SU-DHL-6 (cell line): Measurements from ENCODE around the gene OR9A2.

Experiments used
- EZH2phosphoT487 ChIP-seq: fragments of 200-600 bp; sonication (generic), shearing (Covaris generic); conservative IDR thresholded peaks from 2 replicates; pipeline ENCODE4 v1.6.1; 2018; ENCODE audit warnings: mild to moderate bottlenecking, antibody characterized with exemption, low read length, moderate library complexity, mixed read lengths
- TF ChIP-seq, protein P1 (sequence below): fragments of 200-600 bp; sonication (generic); IDR thresholded peaks from one replicate; pipeline ENCODE4 v1.5.1; 2017; ENCODE audit warnings: antibody characterized with exemption, mild to moderate bottlenecking, low read length, moderate library complexity; ENCODE audit not compliant: insufficient read depth, poor library complexity, severe bottlenecking

GRCh38 chr7:143048827-143049226 is 21.9 kb upstream of the OR9A2 start:
- TF ChIP-seq, protein P1, sequence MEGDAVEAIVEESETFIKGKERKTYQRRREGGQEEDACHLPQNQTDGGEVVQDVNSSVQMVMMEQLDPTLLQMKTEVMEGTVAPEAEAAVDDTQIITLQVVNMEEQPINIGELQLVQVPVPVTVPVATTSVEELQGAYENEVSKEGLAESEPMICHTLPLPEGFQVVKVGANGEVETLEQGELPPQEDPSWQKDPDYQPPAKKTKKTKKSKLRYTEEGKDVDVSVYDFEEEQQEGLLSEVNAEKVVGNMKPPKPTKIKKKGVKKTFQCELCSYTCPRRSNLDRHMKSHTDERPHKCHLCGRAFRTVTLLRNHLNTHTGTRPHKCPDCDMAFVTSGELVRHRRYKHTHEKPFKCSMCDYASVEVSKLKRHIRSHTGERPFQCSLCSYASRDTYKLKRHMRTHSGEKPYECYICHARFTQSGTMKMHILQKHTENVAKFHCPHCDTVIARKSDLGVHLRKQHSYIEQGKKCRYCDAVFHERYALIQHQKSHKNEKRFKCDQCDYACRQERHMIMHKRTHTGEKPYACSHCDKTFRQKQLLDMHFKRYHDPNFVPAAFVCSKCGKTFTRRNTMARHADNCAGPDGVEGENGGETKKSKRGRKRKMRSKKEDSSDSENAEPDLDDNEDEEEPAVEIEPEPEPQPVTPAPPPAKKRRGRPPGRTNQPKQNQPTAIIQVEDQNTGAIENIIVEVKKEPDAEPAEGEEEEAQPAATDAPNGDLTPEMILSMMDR, result no peak
- TF ChIP-seq EZH2phosphoT487, result no peak
